ENCODE data around the gene ADAMTS17. TPM values are rescaled to one million over a fixed set of nuclear protein-coding genes. Genes with fewer than 3 reads are reported as not detected.

Gene ADAMTS17
- total and polyA plus RNA-seq, 4 donors, result 0.28 to 46.9 (median 9.1) TPM

- no peak overlapping the region for H3K4me3 ChIP-seq (ENCODE audit: low read depth in 1 of 3, low read length in 3 of 3)
- DNase-seq (ENCODE audit: low spot score), result no peak
- no peaks in the 10 kb centered on the region for H3K9me3 ChIP-seq (ENCODE audit: control insufficient read depth in 4 of 4, low read length in 3 of 4)
- H3K4me1 ChIP-seq (ENCODE audit: control insufficient read depth in 4 of 4, insufficient read depth in 4 of 4, low read length in 3 of 4), result no peaks in the 10 kb centered on the region
- H3K27me3 ChIP-seq (ENCODE audit: control insufficient read depth in 4 of 4, insufficient read depth in 4 of 4, low read length in 3 of 4), result no peaks in the 10 kb centered on the region
- peaks cover 0 to 17% (median 4%) of the 10 kb centered on the region in 4 donors for H3K36me3 ChIP-seq (ENCODE audit: control insufficient read depth in 4 of 4, insufficient read depth in 3 of 4, low read depth in 1 of 4, low read length in 3 of 4)
- no peak overlapping the region for H3K9ac ChIP-seq (ENCODE audit: low read depth in 1 of 2, low read length in 2 of 2)
- WGBS, result 91% methylated on average over 22 of the region's 22 CpGs
- H3K27ac ChIP-seq (ENCODE audit: low read depth in 1 of 2, low read length in 2 of 2), result no peak overlapping the region
- TF ChIP-seq SP1 (IDR thresholded peaks at IDR 0.05) (no peak), NR2F2 (IDR thresholded peaks at IDR 0.05) (no peak), YY1 (IDR thresholded peaks at IDR 0.05) (no peak), ZBTB33 (IDR thresholded peaks at IDR 0.05) (no peak), JUND (IDR thresholded peaks at IDR 0.05) (no peak), HNF4G (IDR thresholded peaks at IDR 0.05) (no peak), EGR1 (IDR thresholded peaks at IDR 0.05; ENCODE audit: low read depth in 2 of 2) (no peak), HNF4A (conservative IDR thresholded peaks at IDR 0.05) (no peak), FOXA1 (IDR thresholded peaks at IDR 0.05) (no peak), RAD21 (IDR thresholded peaks at IDR 0.05) (no peak), TAF1 (conservative IDR thresholded peaks at IDR 0.05) (no peak), ATF3 (IDR thresholded peaks at IDR 0.05) (no peak), RXRA (IDR thresholded peaks at IDR 0.05) (no peak), MAX (IDR thresholded peaks at IDR 0.05) (no peak), GABPA (IDR thresholded peaks at IDR 0.05 in 1 of 2, conservative IDR thresholded peaks at IDR 0.05 in 1 of 2) (no peak), CTCF (IDR thresholded peaks at IDR 0.05; ENCODE audit: low read depth, low read length, missing input control) (no peak), FOXA2 (IDR thresholded peaks at IDR 0.05) (no peak), REST (IDR thresholded peaks at IDR 0.05) (no peak)
These were observed 344.6 kb downstream of the ADAMTS17 start for GRCh38 chr15:99997112-99997651.
